Ascending aorta (tissue), 2 donors: ENCODE measurements around the gene TMEM9B. TPM values are rescaled to one million over a fixed set of nuclear protein-coding genes. Genes with fewer than 3 reads are reported as not detected.

Experiments
- DNase-seq, 2 donors: peaks; one replicate each; pipeline ENCODE4 v3.0.0-alpha.2; 2019; ENCODE audit warnings: low spot score in 2 of 2
- H3K27ac ChIP-seq, 2 donors: fragments of 200-600 bp; sonication (generic); one replicate each; pipeline ENCODE4 v1.5.1; 2016 to 2017; ENCODE audit warnings: mild to moderate bottlenecking in 1 of 2
- H3K27me3 ChIP-seq: fragments of 200-600 bp; sonication (generic); one replicate; pipeline ENCODE4 v1.5.1; 2017
- H3K36me3 ChIP-seq, 2 donors: fragments of 200-600 bp; sonication (generic); one replicate each; pipeline ENCODE4 v1.5.1; 2016
- H3K4me1 ChIP-seq, 2 donors: fragments of 200-600 bp; sonication (generic); one replicate each; pipeline ENCODE4 v1.5.1; 2016 to 2017; ENCODE audit warnings: mild to moderate bottlenecking in 1 of 2
- H3K4me3 ChIP-seq, 2 donors: fragments of 200-600 bp; sonication (generic); one replicate each; pipeline ENCODE4 v1.5.1; 2016 to 2017; ENCODE audit warnings: mild to moderate bottlenecking in 1 of 2
- H3K9me3 ChIP-seq, 2 donors: fragments of 200-600 bp; sonication (generic); one replicate each; pipeline ENCODE4 v1.5.1; 2016
- intact Hi-C: fragments of 100-400 bp; cut with DNase I; formaldehyde crosslinking; loops from one replicate; pipeline ENCODE4 v1.15.1; 2023
- total RNA-seq: library from RNA; depleted of rRNA; stranded (reverse); fragments of >200 nt; gene quantifications from one replicate; pipeline ENCODE4 v1.1.0, GENCODE V29; 2016
- TF ChIP-seq, protein P1 (sequence below), 3 experiments: fragments of 200-600 bp in 2 of 3; fragments of 450-650 bp in 1 of 3; sonication (generic) in 2 of 3; IDR thresholded peaks; one replicate each; pipeline ENCODE4 v1.5.1; 2016 to 2019; ENCODE audit warnings: antibody characterized with exemption in 3 of 3, mild to moderate bottlenecking in 1 of 3, moderate library complexity in 1 of 3

The TMEM9B gene
- total RNA-seq, 1 donor from 2014 or later: 42.4 TPM

DNA sequence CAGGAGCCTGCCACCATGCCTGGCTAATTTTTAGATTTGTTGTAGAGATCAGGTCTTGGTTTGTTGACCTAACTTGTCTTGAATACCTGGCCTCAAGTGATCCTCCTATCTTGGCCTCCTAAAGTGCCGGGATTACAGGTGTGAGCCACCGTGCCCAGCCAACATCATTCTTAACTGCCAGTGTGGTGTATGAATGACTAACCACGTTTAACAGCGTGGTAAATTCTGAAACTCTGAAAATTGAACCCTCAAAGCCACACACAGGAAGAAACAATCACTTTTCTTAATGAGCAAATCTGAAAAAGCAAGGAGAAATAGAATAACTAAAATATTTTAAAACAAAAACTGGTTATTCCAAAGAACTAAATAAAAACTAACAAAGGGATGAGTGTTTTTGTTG lies 7.4 kb downstream of the TMEM9B start:
- H3K27me3 ChIP-seq: no peaks in the 10 kb centered on the region
- TF ChIP-seq, protein P1, sequence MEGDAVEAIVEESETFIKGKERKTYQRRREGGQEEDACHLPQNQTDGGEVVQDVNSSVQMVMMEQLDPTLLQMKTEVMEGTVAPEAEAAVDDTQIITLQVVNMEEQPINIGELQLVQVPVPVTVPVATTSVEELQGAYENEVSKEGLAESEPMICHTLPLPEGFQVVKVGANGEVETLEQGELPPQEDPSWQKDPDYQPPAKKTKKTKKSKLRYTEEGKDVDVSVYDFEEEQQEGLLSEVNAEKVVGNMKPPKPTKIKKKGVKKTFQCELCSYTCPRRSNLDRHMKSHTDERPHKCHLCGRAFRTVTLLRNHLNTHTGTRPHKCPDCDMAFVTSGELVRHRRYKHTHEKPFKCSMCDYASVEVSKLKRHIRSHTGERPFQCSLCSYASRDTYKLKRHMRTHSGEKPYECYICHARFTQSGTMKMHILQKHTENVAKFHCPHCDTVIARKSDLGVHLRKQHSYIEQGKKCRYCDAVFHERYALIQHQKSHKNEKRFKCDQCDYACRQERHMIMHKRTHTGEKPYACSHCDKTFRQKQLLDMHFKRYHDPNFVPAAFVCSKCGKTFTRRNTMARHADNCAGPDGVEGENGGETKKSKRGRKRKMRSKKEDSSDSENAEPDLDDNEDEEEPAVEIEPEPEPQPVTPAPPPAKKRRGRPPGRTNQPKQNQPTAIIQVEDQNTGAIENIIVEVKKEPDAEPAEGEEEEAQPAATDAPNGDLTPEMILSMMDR (IDR thresholded peaks at IDR 0.05): no peak
- intact Hi-C loops: no loop called here
- no peaks in the 10 kb centered on the region for H3K9me3 ChIP-seq
- peaks cover 37 to 38% of the 10 kb centered on the region in 2 donors for H3K36me3 ChIP-seq
- H3K4me3 ChIP-seq: no peak overlapping the region
- no peak for DNase-seq
- H3K27ac ChIP-seq: no peak overlapping the region
- H3K4me1 ChIP-seq: peaks cover 6 to 8% of the 10 kb centered on the region in 2 donors

DNA sequence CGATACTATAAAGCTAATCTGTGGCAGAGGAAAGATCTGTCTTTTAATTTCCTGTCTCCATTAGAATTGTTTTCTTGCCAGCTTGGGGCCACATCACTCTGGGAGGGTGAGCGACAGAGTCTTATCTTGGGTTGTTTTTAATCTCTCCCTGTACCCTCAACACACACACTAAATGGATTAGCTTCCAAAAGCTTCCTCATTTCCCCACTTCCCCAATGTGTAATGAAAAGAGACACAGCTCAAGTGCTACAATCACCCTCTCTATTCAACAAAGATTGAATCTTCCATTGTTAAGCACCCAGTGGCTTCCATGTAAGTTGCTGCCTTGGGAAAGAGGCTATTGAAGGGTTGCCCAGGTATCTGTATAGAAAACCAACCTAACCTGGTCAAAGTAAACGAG lies 15.4 kb downstream of the TMEM9B start:
- H3K27me3 ChIP-seq: no peaks in the 10 kb centered on the region
- TF ChIP-seq, protein P1 (IDR thresholded peaks at IDR 0.05): no peak
- peaks cover 36 to 61% of the 10 kb centered on the region in 2 donors for H3K36me3 ChIP-seq
- intact Hi-C loops: no loop called here
- no peak for DNase-seq
- H3K4me3 ChIP-seq: no peak overlapping the region
- H3K27ac ChIP-seq: no peak overlapping the region
- no peaks in the 10 kb centered on the region for H3K4me1 ChIP-seq
- no peaks in the 10 kb centered on the region for H3K9me3 ChIP-seq

DNA sequence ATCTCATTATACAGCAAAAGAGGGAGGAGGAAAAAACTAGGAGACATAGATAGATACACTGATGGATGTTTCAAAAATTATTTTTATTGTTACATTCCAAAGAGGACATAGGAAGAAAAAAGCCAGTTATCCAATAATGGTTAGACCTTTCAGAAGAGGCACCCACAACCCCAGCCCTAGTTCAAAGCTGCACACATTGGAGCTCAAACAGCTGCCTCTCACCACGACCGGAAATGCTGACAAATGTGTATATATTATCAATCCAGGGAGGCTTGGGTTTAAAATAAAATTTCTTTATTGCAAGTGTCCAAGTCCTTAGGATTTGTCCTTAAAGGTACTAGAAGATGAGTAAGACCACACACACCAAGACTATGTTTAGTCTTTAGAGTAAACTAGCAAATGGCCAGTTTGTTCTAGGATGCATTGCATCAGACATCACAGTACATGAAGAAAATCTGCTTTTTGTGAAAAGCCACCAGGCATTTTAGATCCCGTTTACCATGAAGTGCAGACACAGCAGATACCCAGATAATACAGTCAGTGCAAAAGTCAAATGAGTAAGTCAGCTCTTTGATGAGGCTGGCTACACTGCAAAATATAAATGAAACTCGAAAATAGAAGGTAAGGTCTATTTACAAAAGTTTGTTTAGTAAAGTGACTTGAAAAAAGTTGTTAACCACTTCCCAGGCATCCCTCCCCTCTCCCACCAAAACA lies 16.9 kb downstream of the TMEM9B start:
- Histone ChIP-seq H3K27ac (no peak overlapping the region), H3K27me3 (no peaks in the 10 kb centered on the region), H3K4me3 (no peak overlapping the region), H3K36me3 (peaks cover 23 to 49% of the 10 kb centered on the region in 2 donors), H3K9me3 (no peaks in the 10 kb centered on the region), H3K4me1 (no peaks in the 10 kb centered on the region)
- intact Hi-C loops: no loop called here
- TF ChIP-seq, protein P1 (IDR thresholded peaks at IDR 0.05): no peak
- no peak for DNase-seq

DNA sequence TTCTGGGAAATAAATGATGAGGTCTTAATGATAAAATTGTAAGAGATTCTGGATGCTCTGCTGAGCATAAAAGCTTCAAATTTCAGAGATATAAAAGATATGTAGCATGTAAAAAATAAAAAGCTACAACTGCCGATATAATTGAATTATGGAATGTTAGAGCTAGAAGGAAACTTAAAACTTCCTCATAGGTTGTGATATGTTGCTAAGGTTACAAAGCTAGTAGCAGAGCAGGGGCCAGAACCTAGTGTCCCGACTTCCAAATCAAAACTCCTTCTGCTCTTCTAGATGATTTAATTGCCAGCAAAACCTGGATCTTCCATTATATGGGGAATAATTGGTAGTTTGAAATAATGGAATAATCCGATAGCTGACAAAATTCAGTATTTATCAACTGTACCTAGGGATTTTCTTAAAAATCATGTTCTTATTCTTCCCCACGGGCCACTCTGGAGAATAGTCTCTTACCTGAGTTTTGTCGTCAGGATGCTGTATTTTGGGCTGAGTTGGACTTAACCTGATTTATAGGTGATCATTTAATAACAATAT lies 21.6 kb downstream of the TMEM9B start, which contains the start of gene ASCL3:
Gene ASCL3, minus strand, starts transcription at position 499 of the 549 bp plus-strand sequence. CDS start 4,855 bp downstream, outside the sequence.
- no peaks in the 10 kb centered on the region for H3K9me3 ChIP-seq
- H3K4me3 ChIP-seq: no peak within 1 kb of the TSS
- TF ChIP-seq, protein P1 (IDR thresholded peaks at IDR 0.05): no peak
- DNase-seq: no peak
- peaks cover 5 to 8% of the 10 kb centered on the region in 2 donors for H3K36me3 ChIP-seq
- intact Hi-C loops: no loop called here
- no peak within 1 kb of the TSS for H3K27ac ChIP-seq
- no peaks in the 10 kb centered on the region for H3K27me3 ChIP-seq
- H3K4me1 ChIP-seq: no peaks in the 10 kb centered on the region

DNA sequence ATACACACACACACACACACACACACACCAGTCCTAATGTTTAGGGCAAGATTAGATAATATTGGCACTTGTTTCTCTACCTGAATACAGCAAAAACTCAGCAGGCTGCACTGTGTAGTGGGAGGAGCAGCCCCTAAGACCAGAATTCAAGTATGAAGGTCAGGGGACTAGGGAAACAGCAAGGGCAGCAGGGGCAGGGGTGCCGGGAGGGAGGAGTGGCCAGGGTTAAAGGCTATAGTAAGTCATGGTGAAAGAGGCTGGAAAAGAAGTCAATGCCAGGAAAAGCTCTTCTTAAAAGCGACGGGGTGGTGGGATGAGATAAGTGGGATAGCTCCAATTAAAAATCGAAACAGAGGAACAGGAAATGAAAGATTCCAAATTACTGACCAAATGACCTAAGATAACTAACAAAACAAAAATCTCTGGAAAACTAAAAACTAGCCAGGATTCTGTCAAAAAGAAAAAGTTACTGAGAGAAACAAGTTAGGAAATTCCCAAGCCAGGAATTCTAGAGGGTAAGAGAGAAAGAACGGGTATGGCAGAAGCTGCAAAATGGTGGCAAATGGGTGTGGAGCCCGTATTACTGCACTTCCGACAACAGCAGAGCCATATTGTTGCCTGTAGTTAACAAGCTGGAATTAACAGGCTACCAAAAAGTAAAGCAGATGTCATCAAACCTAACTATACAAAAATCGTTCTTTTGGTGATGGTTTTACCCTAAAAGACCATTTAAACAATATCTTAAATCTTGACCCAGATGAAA lies 22.7 kb downstream of the TMEM9B start:
- intact Hi-C loops: no loop called here
- Histone ChIP-seq H3K4me1 (no peaks in the 10 kb centered on the region), H3K4me3 (no peak overlapping the region), H3K9me3 (no peaks in the 10 kb centered on the region), H3K27me3 (no peaks in the 10 kb centered on the region), H3K27ac (no peak overlapping the region), H3K36me3 (no peaks in the 10 kb centered on the region)
- peak in 1 of 2 donors; percentile 2 for DNase-seq
- TF ChIP-seq, protein P1 (IDR thresholded peaks at IDR 0.05): no peak
